SKM-1 (cell line): Measurements from ENCODE around the gene DNAH10.
"Not testable (repeated sequence)": the region's sequence is repeated elsewhere in the genome, so short reads cannot be mapped to it uniquely, and the experiment has no call there.

ENCODE experiments used
- DNase-seq: peaks from one replicate; lab custom pipeline; 2025; ENCODE audit not compliant: unreplicated experiment; lab: John Stamatoyannopoulos, UW

The DNAH10 gene

GRCh38 chr12:123788541-123788940 lies 26.4 kb downstream of the DNAH10 start:
- DNase-seq, result no peak

- DNase-seq, result not testable (repeated sequence)
Observed at GRCh38 chr12:123789422-123789821, 27.3 kb downstream of the DNAH10 start.

GRCh38 chr12:123790905-123791467 lies 28.9 kb downstream of the DNAH10 start:
- no peak for DNase-seq

GRCh38 chr12:123794027-123794426 lies 31.9 kb downstream of the DNAH10 start:
- no peak for DNase-seq

- DNase-seq, result no peak
Observed at GRCh38 chr12:123798518-123798917, 36.4 kb downstream of the DNAH10 start.

- DNase-seq, result no peak
Observed at GRCh38 chr12:123799227-123799626, 37.1 kb downstream of the DNAH10 start.

GRCh38 chr12:123801573-123802178 lies 39.6 kb downstream of the DNAH10 start:
- peak; percentile 9 for DNase-seq

- DNase-seq, result no peak
Observed at GRCh38 chr12:123805173-123805572, 43.1 kb downstream of the DNAH10 start.

GRCh38 chr12:123807002-123807401 lies 44.9 kb downstream of the DNAH10 start:
- no peak for DNase-seq

- DNase-seq, result no peak
Observed at GRCh38 chr12:123807670-123808069, 45.6 kb downstream of the DNAH10 start.

- DNase-seq, result no peak
Observed at GRCh38 chr12:123808167-123808566, 46.1 kb downstream of the DNAH10 start.

- DNase-seq, result no peak
Observed at GRCh38 chr12:123813349-123813748, 51.2 kb downstream of the DNAH10 start.

- DNase-seq, result no peak
Observed at GRCh38 chr12:123815968-123816367, 53.9 kb downstream of the DNAH10 start.

- no peak for DNase-seq
Observed at GRCh38 chr12:123816896-123817537, 54.9 kb downstream of the DNAH10 start.

- DNase-seq, result no peak
Observed at GRCh38 chr12:123822804-123823203, 60.7 kb downstream of the DNAH10 start.

GRCh38 chr12:123828120-123828519 lies 66.0 kb downstream of the DNAH10 start:
- no peak for DNase-seq

GRCh38 chr12:123828854-123829547 lies 66.9 kb downstream of the DNAH10 start:
- no peak for DNase-seq

- no peak for DNase-seq
Observed at GRCh38 chr12:123829561-123829960, 67.5 kb downstream of the DNAH10 start.

- no peak for DNase-seq
Observed at GRCh38 chr12:123830675-123831074, 68.6 kb downstream of the DNAH10 start.

- DNase-seq, result no peak
Observed at GRCh38 chr12:123832052-123832451, 70.0 kb downstream of the DNAH10 start.

GRCh38 chr12:123833830-123834229 lies 71.7 kb downstream of the DNAH10 start:
- no peak for DNase-seq

GRCh38 chr12:123834845-123835244 lies 72.7 kb downstream of the DNAH10 start:
- no peak for DNase-seq
